ENCODE data around the gene CELF3. TPM values are rescaled to one million over a fixed set of nuclear protein-coding genes. Genes with fewer than 3 reads are reported as not detected.

CELF3 gene
- polyA plus RNA-seq, 1 experiment, result not detected

DNA sequence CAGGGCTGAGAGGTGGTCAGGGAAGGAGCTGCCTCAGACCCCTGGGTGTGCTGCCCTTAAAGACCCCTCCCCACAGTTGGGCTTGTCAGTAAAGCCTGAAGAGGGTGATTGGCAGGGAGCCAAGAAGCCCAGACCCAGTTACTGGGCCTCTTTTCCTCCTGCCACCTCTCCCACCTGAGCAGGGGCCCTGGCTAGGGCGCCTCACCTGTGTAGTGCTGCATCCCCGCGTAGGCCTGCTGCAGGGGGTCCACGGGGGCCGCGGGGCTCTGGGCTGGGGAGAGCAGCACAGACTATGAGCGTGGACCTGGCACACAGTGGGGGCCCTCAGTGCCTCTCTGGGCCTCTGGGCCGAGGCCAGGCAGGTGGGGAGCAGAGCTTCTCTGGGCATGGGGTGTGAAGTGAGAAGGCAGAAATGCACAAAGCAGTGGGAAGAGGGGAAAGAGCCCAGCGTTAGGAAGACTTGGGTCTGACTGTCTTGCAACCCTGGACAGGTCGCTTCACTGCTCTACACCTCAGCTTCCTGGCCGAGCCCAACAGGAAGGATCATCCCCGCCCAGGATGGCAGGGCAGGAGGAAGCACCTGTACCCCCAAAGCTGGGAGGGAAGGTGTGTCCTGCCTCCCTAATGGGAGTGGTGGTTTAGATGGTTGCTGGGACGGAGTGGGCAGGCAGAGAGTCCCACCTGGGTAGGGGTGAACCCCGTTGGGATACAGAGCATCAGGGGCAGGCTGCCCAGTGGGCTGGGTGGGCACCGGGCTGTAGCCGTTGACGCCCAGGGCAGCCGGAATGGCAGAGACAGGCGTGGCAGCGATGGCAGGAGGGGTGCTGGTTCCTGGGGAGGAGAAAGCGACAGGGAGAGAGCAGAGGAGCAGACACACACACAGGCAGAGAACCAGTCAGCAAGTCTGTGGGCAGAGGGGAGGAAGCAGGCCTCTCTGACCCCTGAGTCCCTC is 9.9 kb downstream of the CELF3 start:
- ChIA-PET CTCF (interaction anchor here (0.7 to 1.1 kb wide), 3 partner anchors 14 to 28 kb away, joined by 3 to 7 read pairs (median 3); no protein-coding TSS in a partner anchor), POLR2A (interaction anchor here (0.6 kb wide), 1 partner anchor 11 kb away, joined by 3 read pairs; no protein-coding TSS in a partner anchor)
- H3K27me3 ChIP-seq (ENCODE audit: control insufficient read depth, insufficient read depth, low read length), result peaks cover 3% of the 10 kb centered on the region
- DNase-seq (ENCODE audit: low read depth, low spot score), result no peak
- no peak overlapping the region for H3K27ac ChIP-seq (ENCODE audit: low read depth, low read length)
- no peak overlapping the region for H3K4me3 ChIP-seq (ENCODE audit: low read depth, low read length)
- TF ChIP-seq, protein P1, sequence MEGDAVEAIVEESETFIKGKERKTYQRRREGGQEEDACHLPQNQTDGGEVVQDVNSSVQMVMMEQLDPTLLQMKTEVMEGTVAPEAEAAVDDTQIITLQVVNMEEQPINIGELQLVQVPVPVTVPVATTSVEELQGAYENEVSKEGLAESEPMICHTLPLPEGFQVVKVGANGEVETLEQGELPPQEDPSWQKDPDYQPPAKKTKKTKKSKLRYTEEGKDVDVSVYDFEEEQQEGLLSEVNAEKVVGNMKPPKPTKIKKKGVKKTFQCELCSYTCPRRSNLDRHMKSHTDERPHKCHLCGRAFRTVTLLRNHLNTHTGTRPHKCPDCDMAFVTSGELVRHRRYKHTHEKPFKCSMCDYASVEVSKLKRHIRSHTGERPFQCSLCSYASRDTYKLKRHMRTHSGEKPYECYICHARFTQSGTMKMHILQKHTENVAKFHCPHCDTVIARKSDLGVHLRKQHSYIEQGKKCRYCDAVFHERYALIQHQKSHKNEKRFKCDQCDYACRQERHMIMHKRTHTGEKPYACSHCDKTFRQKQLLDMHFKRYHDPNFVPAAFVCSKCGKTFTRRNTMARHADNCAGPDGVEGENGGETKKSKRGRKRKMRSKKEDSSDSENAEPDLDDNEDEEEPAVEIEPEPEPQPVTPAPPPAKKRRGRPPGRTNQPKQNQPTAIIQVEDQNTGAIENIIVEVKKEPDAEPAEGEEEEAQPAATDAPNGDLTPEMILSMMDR (IDR thresholded peaks at IDR 0.05; ENCODE audit: low read depth, low read length), result no peak
- H3K9me3 ChIP-seq (ENCODE audit: control insufficient read depth, insufficient read depth, low read length), result no peaks in the 10 kb centered on the region; the same call in 1 of the 2 replicates

- Histone ChIP-seq H3K9me3 (ENCODE audit: control insufficient read depth, insufficient read depth, low read length) (no peaks in the 10 kb centered on the region; the same call in 1 of the 2 replicates), H3K27me3 (ENCODE audit: control insufficient read depth, insufficient read depth, low read length) (peaks cover 2% of the 10 kb centered on the region), H3K4me3 (ENCODE audit: low read depth, low read length) (no peak overlapping the region), H3K27ac (ENCODE audit: low read depth, low read length) (no peak overlapping the region)
- ChIA-PET CTCF (interaction anchor here (1.0 to 1.1 kb wide), 2 partner anchors 19 to 29 kb away, joined by 3 read pairs; no protein-coding TSS in a partner anchor), POLR2A (no interaction called here)
- no peak for DNase-seq (ENCODE audit: low read depth, low spot score)
- TF ChIP-seq, protein P1 (IDR thresholded peaks at IDR 0.05; ENCODE audit: low read depth, low read length), result no peak
Measured at GRCh38 chr1:151705753-151706463, 10.7 kb downstream of the CELF3 start.

DNA sequence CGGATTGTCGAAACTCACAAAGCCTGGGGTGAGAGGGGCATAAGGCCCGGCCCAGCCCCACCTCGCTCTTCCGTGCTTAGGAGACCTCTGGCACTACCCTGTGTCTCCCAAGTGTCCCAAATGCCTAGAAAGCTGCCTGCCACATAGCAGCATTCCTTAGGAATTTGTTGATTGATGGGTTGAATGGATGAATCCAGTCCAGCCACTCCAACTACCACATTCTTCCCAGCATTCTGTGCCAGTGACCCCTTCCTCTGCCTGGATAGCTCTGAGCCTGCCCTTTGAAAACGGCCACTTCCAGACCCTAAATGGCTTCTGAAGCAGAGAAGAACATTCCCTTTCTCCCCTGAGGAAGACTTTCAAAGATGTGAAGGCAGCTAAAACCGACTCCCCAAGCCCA is 11.5 kb downstream of the CELF3 start:
- ChIA-PET CTCF (interaction anchor here (0.6 to 1.1 kb wide), 2 partner anchors 30 to 419 kb away, joined by 3 read pairs; no protein-coding TSS in a partner anchor), POLR2A (no interaction called here)
- Histone ChIP-seq H3K27ac (ENCODE audit: low read depth, low read length) (no peak overlapping the region), H3K9me3 (ENCODE audit: control insufficient read depth, insufficient read depth, low read length) (no peaks in the 10 kb centered on the region; the same call in 1 of the 2 replicates), H3K4me3 (ENCODE audit: low read depth, low read length) (no peak overlapping the region), H3K27me3 (ENCODE audit: control insufficient read depth, insufficient read depth, low read length) (peaks cover 2% of the 10 kb centered on the region)
- no peak for DNase-seq (ENCODE audit: low read depth, low spot score)
- TF ChIP-seq, protein P1 (IDR thresholded peaks at IDR 0.05; ENCODE audit: low read depth, low read length), result no peak

DNA sequence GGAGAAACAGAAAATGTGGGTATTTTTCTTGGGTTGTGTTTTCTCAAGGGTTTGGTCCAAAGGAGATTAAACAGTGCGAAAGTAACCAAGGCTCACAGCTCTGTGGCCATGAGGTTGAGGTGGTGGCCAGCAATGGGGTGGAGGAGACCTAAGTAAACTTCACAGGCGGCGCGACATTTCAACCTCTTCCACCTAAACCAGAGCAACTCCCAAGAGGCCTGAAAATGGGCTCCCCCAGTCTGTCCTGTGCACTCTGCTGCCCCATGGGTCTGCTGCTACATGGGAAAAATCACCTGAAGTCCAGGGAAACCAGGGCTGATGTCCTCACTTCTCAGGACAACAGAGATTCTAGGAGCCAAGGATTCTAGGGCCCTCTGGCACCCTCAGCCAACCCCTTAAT is 12.4 kb downstream of the CELF3 start:
- no peaks in the 10 kb centered on the region; the same call in 1 of the 2 replicates for H3K9me3 ChIP-seq (ENCODE audit: control insufficient read depth, insufficient read depth, low read length)
- POLR2A ChIA-PET, result no interaction called here
- H3K4me3 ChIP-seq (ENCODE audit: low read depth, low read length), result no peak overlapping the region
- CTCF ChIA-PET, result no interaction called here
- no peaks in the 10 kb centered on the region for H3K27me3 ChIP-seq (ENCODE audit: control insufficient read depth, insufficient read depth, low read length)
- no peak for DNase-seq (ENCODE audit: low read depth, low spot score)
- TF ChIP-seq, protein P1 (IDR thresholded peaks at IDR 0.05; ENCODE audit: low read depth, low read length), result no peak
- no peak overlapping the region for H3K27ac ChIP-seq (ENCODE audit: low read depth, low read length)
